ENCODE results near the gene KDM8. TPM values are rescaled to one million over a fixed set of nuclear protein-coding genes. Genes with fewer than 3 reads are reported as not detected.

The KDM8 gene
- total RNA-seq, 1 experiment from 2014 or later = 5.1 TPM

DNA sequence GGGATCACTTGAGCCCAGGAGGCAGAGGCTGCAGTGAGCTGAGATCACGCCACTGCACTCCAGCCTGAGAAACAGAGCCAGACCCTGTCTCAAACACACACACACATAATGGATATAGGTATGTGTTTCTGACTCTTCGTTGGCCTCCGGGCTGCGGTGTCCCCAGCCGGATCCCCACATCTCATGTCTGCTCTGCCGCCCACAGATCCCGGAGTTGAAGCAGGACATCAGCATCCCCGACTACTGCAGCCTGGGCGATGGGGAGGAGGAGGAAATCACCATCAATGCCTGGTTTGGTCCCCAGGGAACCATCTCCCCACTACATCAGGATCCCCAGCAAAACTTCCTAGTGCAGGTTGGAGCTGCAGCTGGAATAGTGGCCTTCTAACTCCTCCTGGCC, 15.4 kb downstream of the KDM8 start:
- no peaks in the 10 kb centered on the region for H3K9me3 ChIP-seq (ENCODE audit: insufficient read depth, low read depth)
- H4K20me1 ChIP-seq (ENCODE audit: insufficient read depth) = no peaks in the 10 kb centered on the region
- no peaks in the 10 kb centered on the region for H3F3A ChIP-seq (ENCODE audit: insufficient read depth, low read depth)
- H3K36me3 ChIP-seq (ENCODE audit: low read depth) = no peaks in the 10 kb centered on the region
- H3K9me2 ChIP-seq (ENCODE audit: insufficient read depth) = no peaks in the 10 kb centered on the region
- H3K79me2 ChIP-seq (ENCODE audit: low read depth) = no peaks in the 10 kb centered on the region
- H2AFZ ChIP-seq = no peak overlapping the region
- no peaks in the 10 kb centered on the region for H3K4me1 ChIP-seq (replicated peaks; ENCODE audit: insufficient read depth)
- no peaks in the 10 kb centered on the region for H3K27me3 ChIP-seq (ENCODE audit: insufficient read depth, low read depth)
- no TSS peak for BruUV-seq (replicated peaks)
- TF ChIP-seq EZH2 (IDR thresholded peaks at IDR 0.05; ENCODE audit: low read depth) = no peak
- POLR2A ChIA-PET (ENCODE audit: unreplicated experiment) = no interaction called here
- DNase-seq = no peak
- H3K27ac ChIP-seq = no peak overlapping the region
- no peak overlapping the region for H3K4me3 ChIP-seq
- intact Hi-C loops (cut with micrococcal nuclease; ENCODE audit: unreplicated experiment) = no loop called here
- H3K4me2 ChIP-seq = no peak overlapping the region
- CTCF ChIA-PET = no interaction called here

DNA sequence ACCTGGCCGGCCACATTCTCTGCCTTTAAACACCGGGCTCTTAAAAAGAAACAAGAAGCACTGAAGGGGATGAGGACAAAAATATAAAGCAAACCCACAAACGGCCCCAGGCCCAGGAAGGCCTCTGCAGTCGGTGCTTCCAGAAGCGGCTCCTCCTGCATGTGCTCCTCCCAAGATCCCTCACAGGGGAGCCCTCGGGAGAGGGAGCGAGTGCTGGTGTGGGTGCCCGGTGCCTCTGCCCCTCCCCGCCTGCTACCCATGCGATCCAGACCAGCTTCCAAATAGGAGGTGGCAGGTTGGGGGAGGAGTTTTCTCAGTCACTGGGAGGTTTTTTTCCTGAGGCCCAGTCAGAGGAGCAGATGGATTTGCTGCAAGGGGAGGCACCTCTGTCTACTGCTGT, 15.8 kb downstream of the KDM8 start:
- Histone ChIP-seq H4K20me1 (ENCODE audit: insufficient read depth) (no peaks in the 10 kb centered on the region), H3K9me2 (ENCODE audit: insufficient read depth) (no peaks in the 10 kb centered on the region), H3K4me1 (replicated peaks; ENCODE audit: insufficient read depth) (no peaks in the 10 kb centered on the region), H3K9me3 (ENCODE audit: insufficient read depth, low read depth) (no peaks in the 10 kb centered on the region), H3F3A (ENCODE audit: insufficient read depth, low read depth) (no peaks in the 10 kb centered on the region), H3K27me3 (ENCODE audit: insufficient read depth, low read depth) (no peaks in the 10 kb centered on the region), H3K36me3 (ENCODE audit: low read depth) (no peaks in the 10 kb centered on the region), H3K4me3 (no peak overlapping the region), H2AFZ (no peak overlapping the region), H3K79me2 (ENCODE audit: low read depth) (no peaks in the 10 kb centered on the region), H3K4me2 (no peak overlapping the region), H3K27ac (no peak overlapping the region)
- intact Hi-C loops (cut with micrococcal nuclease; ENCODE audit: unreplicated experiment) = no loop called here
- TF ChIP-seq EZH2 (IDR thresholded peaks at IDR 0.05; ENCODE audit: low read depth) = no peak
- TF ChIP-seq, protein P1, sequence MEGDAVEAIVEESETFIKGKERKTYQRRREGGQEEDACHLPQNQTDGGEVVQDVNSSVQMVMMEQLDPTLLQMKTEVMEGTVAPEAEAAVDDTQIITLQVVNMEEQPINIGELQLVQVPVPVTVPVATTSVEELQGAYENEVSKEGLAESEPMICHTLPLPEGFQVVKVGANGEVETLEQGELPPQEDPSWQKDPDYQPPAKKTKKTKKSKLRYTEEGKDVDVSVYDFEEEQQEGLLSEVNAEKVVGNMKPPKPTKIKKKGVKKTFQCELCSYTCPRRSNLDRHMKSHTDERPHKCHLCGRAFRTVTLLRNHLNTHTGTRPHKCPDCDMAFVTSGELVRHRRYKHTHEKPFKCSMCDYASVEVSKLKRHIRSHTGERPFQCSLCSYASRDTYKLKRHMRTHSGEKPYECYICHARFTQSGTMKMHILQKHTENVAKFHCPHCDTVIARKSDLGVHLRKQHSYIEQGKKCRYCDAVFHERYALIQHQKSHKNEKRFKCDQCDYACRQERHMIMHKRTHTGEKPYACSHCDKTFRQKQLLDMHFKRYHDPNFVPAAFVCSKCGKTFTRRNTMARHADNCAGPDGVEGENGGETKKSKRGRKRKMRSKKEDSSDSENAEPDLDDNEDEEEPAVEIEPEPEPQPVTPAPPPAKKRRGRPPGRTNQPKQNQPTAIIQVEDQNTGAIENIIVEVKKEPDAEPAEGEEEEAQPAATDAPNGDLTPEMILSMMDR (conservative IDR thresholded peaks at IDR 0.05) = no peak
- DNase-seq = no peak
- ChIA-PET POLR2A (ENCODE audit: unreplicated experiment) (no interaction called here), CTCF (no interaction called here)
- no TSS peak for BruUV-seq (replicated peaks)

DNA sequence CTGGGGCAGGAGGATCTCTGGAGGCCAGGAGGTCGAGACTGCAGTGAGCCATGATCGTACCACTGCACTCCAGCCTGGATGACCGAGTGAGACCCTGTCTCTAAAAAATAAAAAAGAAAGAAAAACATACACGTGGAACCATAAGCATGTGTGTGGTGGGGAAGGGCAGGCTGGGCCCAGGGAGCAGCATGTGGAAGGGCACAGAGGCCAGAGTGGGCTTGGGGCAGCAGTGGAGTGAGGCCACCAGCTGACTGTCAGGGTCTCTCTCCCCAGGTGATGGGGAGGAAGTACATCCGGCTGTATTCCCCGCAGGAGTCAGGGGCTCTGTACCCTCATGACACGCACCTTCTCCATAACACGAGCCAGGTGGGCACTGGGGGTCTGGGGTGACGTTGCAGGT, 16.8 kb downstream of the KDM8 start:
- DNase-seq = no peak
- Histone ChIP-seq H3F3A (ENCODE audit: insufficient read depth, low read depth) (no peaks in the 10 kb centered on the region), H3K4me3 (no peak overlapping the region), H3K79me2 (ENCODE audit: low read depth) (no peaks in the 10 kb centered on the region), H2AFZ (no peak overlapping the region), H4K20me1 (ENCODE audit: insufficient read depth) (no peaks in the 10 kb centered on the region), H3K36me3 (ENCODE audit: low read depth) (no peaks in the 10 kb centered on the region), H3K9me2 (ENCODE audit: insufficient read depth) (no peaks in the 10 kb centered on the region), H3K4me2 (no peak overlapping the region), H3K27me3 (ENCODE audit: insufficient read depth, low read depth) (no peaks in the 10 kb centered on the region), H3K27ac (no peak overlapping the region), H3K9me3 (ENCODE audit: insufficient read depth, low read depth) (no peaks in the 10 kb centered on the region), H3K4me1 (replicated peaks; ENCODE audit: insufficient read depth) (no peaks in the 10 kb centered on the region)
- intact Hi-C loops (cut with micrococcal nuclease; ENCODE audit: unreplicated experiment) = no loop called here
- TF ChIP-seq, protein P1 (conservative IDR thresholded peaks at IDR 0.05) = no peak
- TF ChIP-seq EZH2 (IDR thresholded peaks at IDR 0.05; ENCODE audit: low read depth) = no peak
- BruUV-seq (replicated peaks) = no TSS peak
- ChIA-PET POLR2A (ENCODE audit: unreplicated experiment) (no interaction called here), CTCF (no interaction called here)

DNA sequence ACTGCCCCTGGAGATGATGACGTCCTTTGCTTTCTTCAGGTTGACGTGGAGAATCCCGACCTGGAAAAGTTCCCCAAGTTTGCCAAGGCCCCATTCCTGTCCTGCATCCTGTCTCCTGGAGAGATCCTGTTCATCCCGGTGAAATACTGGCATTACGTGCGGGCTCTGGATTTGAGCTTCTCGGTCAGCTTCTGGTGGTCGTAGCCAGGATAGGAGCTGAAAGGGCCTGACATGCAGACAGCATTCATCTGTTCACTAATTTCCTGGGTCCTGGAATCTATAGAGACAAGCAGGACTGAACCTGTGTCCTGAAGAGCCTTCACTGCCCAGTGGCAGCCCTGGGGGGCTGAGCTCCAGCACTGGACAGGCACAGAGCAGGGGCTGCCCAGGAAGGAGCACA, 17.2 kb downstream of the KDM8 start:
- CTCF ChIA-PET = no interaction called here
- no peaks in the 10 kb centered on the region for H3K4me1 ChIP-seq (replicated peaks; ENCODE audit: insufficient read depth)
- no peak overlapping the region for H2AFZ ChIP-seq
- no peak overlapping the region for H3K4me3 ChIP-seq
- H3K9me3 ChIP-seq (ENCODE audit: insufficient read depth, low read depth) = no peaks in the 10 kb centered on the region
- H3K27me3 ChIP-seq (ENCODE audit: insufficient read depth, low read depth) = no peaks in the 10 kb centered on the region
- no peaks in the 10 kb centered on the region for H3F3A ChIP-seq (ENCODE audit: insufficient read depth, low read depth)
- no peak for TF ChIP-seq EZH2 (IDR thresholded peaks at IDR 0.05; ENCODE audit: low read depth)
- TF ChIP-seq, protein P1 (conservative IDR thresholded peaks at IDR 0.05) = no peak
- no peaks in the 10 kb centered on the region for H3K36me3 ChIP-seq (ENCODE audit: low read depth)
- intact Hi-C loops (cut with micrococcal nuclease; ENCODE audit: unreplicated experiment) = no loop called here
- no peak overlapping the region for H3K27ac ChIP-seq
- BruUV-seq (replicated peaks) = no TSS peak
- POLR2A ChIA-PET (ENCODE audit: unreplicated experiment) = no interaction called here
- DNase-seq = no peak
- H3K4me2 ChIP-seq = no peak overlapping the region
- H3K9me2 ChIP-seq (ENCODE audit: insufficient read depth) = no peaks in the 10 kb centered on the region
- no peaks in the 10 kb centered on the region for H3K79me2 ChIP-seq (ENCODE audit: low read depth)
- H4K20me1 ChIP-seq (ENCODE audit: insufficient read depth) = no peaks in the 10 kb centered on the region

Data from PC-9 (cell line).